IMR-90 (cell line): ENCODE data around the gene PTGDS. TPM values are rescaled to one million over a fixed set of nuclear protein-coding genes. Genes with fewer than 3 reads are reported as not detected.

Source experiments
- CTCF ChIP-seq: conservative IDR thresholded peaks from 2 replicates; pipeline ENCODE4 v1.5.1; 2012; ENCODE audit warnings: mild to moderate bottlenecking, low read depth, low read length, improper control_type of control experiment
- polyA plus RNA-seq, 3 experiments: library from polyadenylated mRNA; depleted of rRNA; stranded (reverse); fragments of >200 nt; gene quantifications; 2 replicates each; pipeline ENCODE4 v1.2.3, GENCODE V29; 2012; ENCODE audit warnings: low replicate concordance in 1 of 3
- total RNA-seq: library from RNA; depleted of rRNA; stranded (reverse); fragments of >200 nt; gene quantifications from 2 replicates; pipeline ENCODE4 v1.2.3, GENCODE V29; 2012

The PTGDS gene
- total and polyA plus RNA-seq, 2 of the 4 experiments (the other 2 are of a cell fraction) = 1.2 TPM; not detected in 1

DNA sequence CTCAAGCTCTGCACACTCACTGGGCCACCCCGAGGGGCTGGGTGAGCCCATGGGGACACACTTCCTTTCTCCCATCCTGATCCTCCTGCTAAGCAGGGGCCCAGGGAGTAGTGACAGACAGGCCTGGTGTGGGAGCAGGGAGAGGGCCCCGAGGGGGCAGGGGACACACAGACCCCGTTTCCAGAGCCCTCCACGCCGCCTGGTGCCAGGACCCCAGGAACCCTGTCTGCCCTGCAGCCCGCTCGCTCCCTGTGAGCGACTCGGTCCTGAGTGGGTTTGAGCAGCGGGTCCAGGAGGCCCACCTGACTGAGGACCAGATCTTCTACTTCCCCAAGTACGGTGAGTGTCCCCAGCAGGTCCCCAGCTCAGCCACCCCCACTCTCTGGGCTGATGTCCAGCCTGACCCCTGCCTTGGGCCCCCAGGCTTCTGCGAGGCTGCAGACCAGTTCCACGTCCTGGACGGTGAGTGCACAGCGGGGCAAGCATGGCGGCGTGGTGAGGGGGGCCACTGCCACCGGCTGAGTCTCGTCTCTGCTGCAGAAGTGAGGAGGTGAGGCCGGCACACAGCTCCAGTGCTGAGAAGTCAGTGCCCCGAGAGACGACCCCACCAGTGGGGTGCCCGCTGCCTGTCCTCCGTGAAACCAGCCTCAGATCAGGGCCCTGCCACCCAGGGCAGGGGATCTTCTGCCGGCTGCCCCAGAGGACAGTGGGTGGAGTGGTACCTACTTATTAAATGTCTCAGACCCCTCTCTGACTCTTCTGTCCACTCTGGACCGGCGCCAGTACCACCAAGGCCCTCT is 30.9 kb upstream of the PTGDS start (continued):
- TF ChIP-seq CTCF = no peak
